ENCODE data around the gene GNAQ. TPM values are rescaled to one million over a fixed set of nuclear protein-coding genes. Genes with fewer than 3 reads are reported as not detected.

Gene GNAQ
- total RNA-seq, 2 donors from 2014 or later, result 84.1 to 86.5 TPM

GRCh38 chr9:78011049-78011448, 20.6 kb downstream of the GNAQ start:
- ATAC-seq (peak; percentile 89), DNase-seq (no peak)
- intact Hi-C loops (cut with DNase I, micrococcal nuclease), result no loop called here

GRCh38 chr9:78010445-78010844, 21.2 kb downstream of the GNAQ start:
- DNase-seq (no peak), ATAC-seq (peak; percentile 73)
- intact Hi-C loops (cut with DNase I, micrococcal nuclease), result no loop called here

GRCh38 chr9:78009186-78009585, 22.4 kb downstream of the GNAQ start:
- ATAC-seq (peak; percentile 20), DNase-seq (no peak)
- intact Hi-C loops (cut with DNase I, micrococcal nuclease), result no loop called here

- no peak for ATAC-seq
Observed at GRCh38 chr9:78006734-78007133, 24.9 kb downstream of the GNAQ start.

GRCh38 chr9:78005231-78006002, 26.2 kb downstream of the GNAQ start:
- no peak for ATAC-seq
- intact Hi-C loops (cut with DNase I, micrococcal nuclease), result no loop called here
- DNase-seq, result no peak

More at GRCh38 chr9:78006734-78007133, 24.9 kb downstream of the GNAQ start:
- no peak for DNase-seq
- intact Hi-C loops (cut with DNase I, micrococcal nuclease), result no loop called here

- intact Hi-C loops (cut with DNase I, micrococcal nuclease), result no loop called here
- no peak for DNase-seq
- ATAC-seq, result peak; percentile 81
Observed at GRCh38 chr9:78004478-78005229, 27.0 kb downstream of the GNAQ start.

GRCh38 chr9:78003730-78004129, 27.9 kb downstream of the GNAQ start:
- ATAC-seq, result peak; percentile 60
- intact Hi-C loops (cut with DNase I, micrococcal nuclease), result no loop called here
- DNase-seq, result no peak

GRCh38 chr9:78001946-78002731, 29.5 kb downstream of the GNAQ start:
- no peak for ATAC-seq
- intact Hi-C loops (cut with DNase I, micrococcal nuclease), result no loop called here
- no peak for DNase-seq

- no peak for ATAC-seq
- no peak for DNase-seq
- intact Hi-C loops (cut with DNase I, micrococcal nuclease), result no loop called here
Observed at GRCh38 chr9:78000221-78000620, 31.4 kb downstream of the GNAQ start.

GRCh38 chr9:77999231-77999631, 32.4 kb downstream of the GNAQ start:
- ATAC-seq (no peak), DNase-seq (no peak)
- intact Hi-C loops (cut with DNase I, micrococcal nuclease), result no loop called here

- intact Hi-C loops (cut with DNase I, micrococcal nuclease), result no loop called here
- no peak for ATAC-seq
- DNase-seq, result no peak
Observed at GRCh38 chr9:77997611-77998284, 33.9 kb downstream of the GNAQ start.

- DNase-seq (no peak), ATAC-seq (no peak)
- intact Hi-C loops (cut with DNase I, micrococcal nuclease), result no loop called here
Observed at GRCh38 chr9:77996696-77997095, 34.9 kb downstream of the GNAQ start.

GRCh38 chr9:77991191-77991590, 40.4 kb downstream of the GNAQ start:
- no peak for ATAC-seq
- DNase-seq, result no peak
- intact Hi-C loops (cut with DNase I, micrococcal nuclease), result no loop called here

GRCh38 chr9:77989909-77990308, 41.7 kb downstream of the GNAQ start:
- intact Hi-C loops (cut with DNase I, micrococcal nuclease), result no loop called here

GRCh38 chr9:77989458-77989857, 42.2 kb downstream of the GNAQ start:
- intact Hi-C loops (cut with DNase I, micrococcal nuclease), result no loop called here
- no peak for ATAC-seq
- DNase-seq, result no peak

More at GRCh38 chr9:77989909-77990308, 41.7 kb downstream of the GNAQ start:
- ATAC-seq (no peak), DNase-seq (no peak)

GRCh38 chr9:77988630-77989029, 43.0 kb downstream of the GNAQ start:
- DNase-seq (no peak), ATAC-seq (no peak)
- intact Hi-C loops (cut with DNase I, micrococcal nuclease), result no loop called here

- DNase-seq (no peak), ATAC-seq (peak; percentile 86)
- intact Hi-C loops (cut with DNase I, micrococcal nuclease), result no loop called here
Observed at GRCh38 chr9:77987880-77988525, 43.6 kb downstream of the GNAQ start.

GRCh38 chr9:77987081-77987656, 44.4 kb downstream of the GNAQ start:
- intact Hi-C loops (cut with DNase I, micrococcal nuclease), result no loop called here
- DNase-seq (no peak), ATAC-seq (no peak)
